A549 (cell line): Measurements from ENCODE around the gene KRT76. TPM values are rescaled to one million over a fixed set of nuclear protein-coding genes. Genes with fewer than 3 reads are reported as not detected.

Experiments used
- ATAC-seq, 2 experiments: fragments of 200-7000 bp in 1 of 2; fragments of >200 bp in 1 of 2; cut with Nextera tagmentation in 1 of 2; cut with Tn5 transposase in 1 of 2; 3 replicates each; pipeline versions ENCODE4 v1.8.0 to v1.9.1; 2018 to 2020; ENCODE audit warnings: mild to moderate bottlenecking in 1 of 2, moderate library complexity in 1 of 2
- CTCF ChIA-PET: fragments of 300-600 bp; sonication (Branson Sonifier 250); formaldehyde crosslinking; extraction: SDS; loops from one replicate; lab custom pipeline; 2021; ENCODE audit warnings: antibody characterized with exemption, inconsistent platforms; lab: Yijun Ruan, JAX
- POLR2A ChIA-PET: fragments of 350-600 bp; formaldehyde crosslinking; extraction: SDS; loops from one replicate; lab custom pipeline; 2021; ENCODE audit warnings: antibody characterized with exemption, inconsistent platforms; lab: Yijun Ruan, JAX
- DNase-seq, 2 experiments: peaks; one replicate each; pipeline versions ENCODE4 v3.0.0 to v3.0.0-alpha.2; 2011 to 2016; ENCODE audit warnings: low read depth in 1 of 2, low spot score in 1 of 2
- FAIRE-seq: peaks from 2 replicates; lab custom pipeline; 2011; peaks lifted over from hg19 to GRCh38; lab: Jason Lieb, UNC
- H3K27ac ChIP-seq, 2 experiments: fragments of >200 bp; sonication (Bioruptor Twin); formaldehyde crosslinking; 3 replicates each; pipeline ENCODE4 v1.5.1; 2016 to 2017
- H3K4me1 ChIP-seq: fragments of >200 bp; sonication (Bioruptor Twin); formaldehyde crosslinking; 3 replicates; pipeline ENCODE4 v1.6.1; 2016
- H3K4me2 ChIP-seq: fragments of >200 bp; sonication (Bioruptor Twin); formaldehyde crosslinking; 3 replicates; pipeline ENCODE4 v1.6.1; 2016
- H3K4me3 ChIP-seq: fragments of >200 bp; sonication (Bioruptor Twin); formaldehyde crosslinking; 3 replicates; pipeline ENCODE4 v1.5.1; 2016
- H3K9me3 ChIP-seq: fragments of >200 bp; sonication (Bioruptor Twin); formaldehyde crosslinking; 3 replicates; pipeline ENCODE4 v1.6.1; 2016
- BHLHE40 ChIP-seq: IDR thresholded peaks from 2 replicates; pipeline ENCODE4 v1.6.1; 2012; ENCODE audit warnings: low read depth, low read length, inconsistent platforms
- CBX2 ChIP-seq: fragments of 200-600 bp; sonication (generic); IDR thresholded peaks from 2 replicates; pipeline ENCODE4 v1.6.1; 2016; ENCODE audit warnings: low read depth, mild to moderate bottlenecking, borderline replicate concordance
- CEBPB ChIP-seq, 2 experiments: fragments of >200 bp in 1 of 2; sonication (Bioruptor Twin) in 1 of 2; formaldehyde crosslinking in 1 of 2; IDR thresholded peaks; 2 replicates each; pipeline ENCODE4 v1.6.1; 2012 to 2016
- CHD4 ChIP-seq: fragments of 200-600 bp; sonication (generic); IDR thresholded peaks from 2 replicates; pipeline ENCODE4 v1.6.1; 2016; ENCODE audit warnings: antibody characterized with exemption, mild to moderate bottlenecking, borderline replicate concordance
- EHF ChIP-seq: fragments of 250-450 bp; sonication (Bioruptor Pico); IDR thresholded peaks from 2 replicates; pipeline ENCODE4 v1.5.0; 2020; ENCODE audit warnings: mild to moderate bottlenecking
- EP300 ChIP-seq, 2 experiments: fragments of >200 bp; sonication (Bioruptor Twin); formaldehyde crosslinking; IDR thresholded peaks; 2 replicates in 1 of 2; 3 replicates in 1 of 2; pipeline ENCODE4 v1.6.1; 2016 to 2017
- ESRRA ChIP-seq: fragments of 150-350 bp; IDR thresholded peaks from 2 replicates; pipeline ENCODE4 v1.6.1; 2014; ENCODE audit warnings: mild to moderate bottlenecking, low read length, borderline replicate concordance
- FOSB ChIP-seq: fragments of 250-450 bp; sonication (Bioruptor Pico); IDR thresholded peaks from 2 replicates; pipeline ENCODE4 v1.5.0; 2020; ENCODE audit warnings: mild to moderate bottlenecking, moderate library complexity
- FOSL2 ChIP-seq, 2 experiments: fragments of 450-650 bp in 1 of 2; fragments of >200 bp in 1 of 2; sonication (Bioruptor Twin) in 1 of 2; formaldehyde crosslinking; IDR thresholded peaks; 2 replicates each; pipeline versions ENCODE4 v1.5.0 to v1.6.1; 2016 to 2020; ENCODE audit warnings: mild to moderate bottlenecking in 1 of 2, moderate library complexity in 1 of 2
- FOXS1 ChIP-seq: fragments of 250-450 bp; sonication (Bioruptor Pico); IDR thresholded peaks from 2 replicates; pipeline ENCODE4 v1.5.0; 2020; ENCODE audit warnings: mild to moderate bottlenecking, moderate library complexity
- JUN ChIP-seq, 2 experiments: fragments of >200 bp; sonication (Bioruptor Twin); formaldehyde crosslinking; IDR thresholded peaks; 2 replicates in 1 of 2; 3 replicates in 1 of 2; pipeline ENCODE4 v1.6.1; 2016 to 2017
- KDM5A ChIP-seq: fragments of 200-600 bp; sonication (generic); IDR thresholded peaks from 2 replicates; pipeline ENCODE4 v1.6.1; 2016; ENCODE audit warnings: antibody characterized with exemption, mild to moderate bottlenecking
- NR3C1 ChIP-seq: fragments of >200 bp; sonication (Bioruptor Twin); formaldehyde crosslinking; IDR thresholded peaks from 3 replicates; pipeline ENCODE4 v1.6.1; 2017
- POLR2A ChIP-seq: IDR thresholded peaks from 2 replicates; pipeline ENCODE4 v1.6.1; 2012; ENCODE audit warnings: mild to moderate bottlenecking, low read length
- POLR2AphosphoS2 ChIP-seq: conservative IDR thresholded peaks from 2 replicates; pipeline ENCODE4 v1.6.1; 2012; ENCODE audit warnings: low read length, improper control_type of control experiment, inconsistent platforms
- RAD21 ChIP-seq, 2 experiments: fragments of >200 bp in 1 of 2; sonication (Bioruptor Twin) in 1 of 2; formaldehyde crosslinking in 1 of 2; IDR thresholded peaks in 1 of 2; conservative IDR thresholded peaks in 1 of 2; 2 replicates in 1 of 2; 3 replicates in 1 of 2; pipeline ENCODE4 v1.6.1; 2012 to 2018; ENCODE audit warnings: inconsistent platforms in 1 of 2
- REST ChIP-seq: fragments of 200-600 bp; sonication (generic); IDR thresholded peaks from 2 replicates; pipeline ENCODE4 v1.6.1; 2016; ENCODE audit warnings: antibody characterized with exemption, mild to moderate bottlenecking, moderate library complexity
- RFX5 ChIP-seq: fragments of 450-650 bp; IDR thresholded peaks from 2 replicates; pipeline ENCODE4 v1.7.1; 2014; ENCODE audit warnings: antibody characterized with exemption, mild to moderate bottlenecking, moderate library complexity
- RNF2 ChIP-seq: fragments of 200-600 bp; sonication (generic); IDR thresholded peaks from 2 replicates; pipeline ENCODE4 v1.6.1; 2016; ENCODE audit warnings: low read depth, mild to moderate bottlenecking, antibody characterized with exemption, moderate library complexity, borderline replicate concordance
- SMC3 ChIP-seq: fragments of >200 bp; sonication (Bioruptor Twin); formaldehyde crosslinking; IDR thresholded peaks from 3 replicates; pipeline ENCODE4 v1.6.1; 2018; ENCODE audit warnings: inconsistent platforms
- TFCP2L1 ChIP-seq: fragments of 250-450 bp; sonication (Bioruptor Pico); IDR thresholded peaks from 2 replicates; pipeline ENCODE4 v1.5.0; 2021; ENCODE audit warnings: mild to moderate bottlenecking
- TP53 ChIP-seq: fragments of 250-450 bp; sonication (Bioruptor Pico); IDR thresholded peaks from 2 replicates; pipeline ENCODE4 v1.5.0; 2021; ENCODE audit warnings: mild to moderate bottlenecking, moderate library complexity
- ZSCAN20 ChIP-seq: fragments of 250-450 bp; sonication (Bioruptor Pico); IDR thresholded peaks from 2 replicates; pipeline ENCODE4 v1.8.0; 2022; ENCODE audit warnings: mild to moderate bottlenecking, moderate library complexity
- WGBS: methylation state at CpG from one replicate; pipeline ENCODE4 v1.1.6; 2017; ENCODE audit errors: missing lambda C conversion rate; 5-methylcytosine and 5-hydroxymethylcytosine counted together
- polyA plus RNA-seq, 4 experiments: library from polyadenylated mRNA; depleted of rRNA in 3 of 4; stranded (reverse); fragments of >200 nt; fragmentation: RNase III in 1 of 4; extraction: RNeasy Plus Mini Kit Qiagen cat#74134 plus additional on column Dnase treatment in 1 of 4; gene quantifications; 2 replicates in 3 of 4; 3 replicates in 1 of 4; pipeline ENCODE4 v1.2.3, GENCODE V29; 2011 to 2017
- TF ChIP-seq, protein P1 (sequence below): IDR thresholded peaks from 2 replicates; pipeline ENCODE4 v1.6.1; 2012
- TF ChIP-seq, protein P2 (sequence below): IDR thresholded peaks from 2 replicates; pipeline ENCODE4 v1.6.1; 2012; ENCODE audit warnings: low read depth, borderline replicate concordance
- TF ChIP-seq, protein P3 (sequence below): fragments of >200 bp; sonication (Bioruptor Twin); formaldehyde crosslinking; IDR thresholded peaks from 3 replicates; pipeline ENCODE4 v1.6.1; 2016

KRT76 gene
- polyA plus RNA-seq, 2 of the 4 experiments (the other 2 are of a cell fraction) = not detected

DNA sequence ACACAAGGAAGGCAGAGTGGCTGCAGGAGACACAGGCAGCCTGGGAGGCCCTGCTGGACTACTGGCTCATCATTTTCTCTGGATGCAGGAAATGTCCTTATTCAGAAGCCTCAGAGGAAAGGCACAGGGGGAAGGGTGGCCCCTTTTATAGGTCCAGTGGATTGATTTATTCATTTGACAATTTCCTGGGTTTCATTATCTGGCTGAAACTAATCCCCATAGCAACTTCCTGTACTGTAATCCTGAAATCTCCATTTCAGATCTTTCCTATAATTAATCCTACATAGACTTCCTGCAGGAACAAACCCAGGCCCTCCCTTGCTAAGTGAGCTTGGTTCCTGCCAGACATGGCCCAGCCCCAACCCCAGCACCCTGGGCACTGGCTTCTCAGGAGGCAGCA is 23.0 kb downstream of the KRT76 start:
- no peaks in the 10 kb centered on the region for H3K9me3 ChIP-seq
- no peak for DNase-seq
- CTCF ChIA-PET = no interaction called here
- H3K4me2 ChIP-seq = no peak overlapping the region
- H3K27ac ChIP-seq = no peak overlapping the region
- no peak for TF ChIP-seq CBX2
- TF ChIP-seq, protein P1, sequence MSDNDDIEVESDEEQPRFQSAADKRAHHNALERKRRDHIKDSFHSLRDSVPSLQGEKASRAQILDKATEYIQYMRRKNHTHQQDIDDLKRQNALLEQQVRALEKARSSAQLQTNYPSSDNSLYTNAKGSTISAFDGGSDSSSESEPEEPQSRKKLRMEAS = no peak
- no peak for TF ChIP-seq EHF (CRISPR knock-in tag)
- TF ChIP-seq RAD21 (conservative IDR thresholded peaks at IDR 0.05 in 1 of 2, IDR thresholded peaks at IDR 0.05 in 1 of 2) = no peak
- no peak for TF ChIP-seq NR3C1
- TF ChIP-seq FOSB = no peak
- no peak for TF ChIP-seq REST
- TF ChIP-seq CEBPB (IDR thresholded peaks at IDR 0.05) = no peak
- TF ChIP-seq FOXS1 (CRISPR knock-in tag) = no peak
- TF ChIP-seq RNF2 = no peak
- TF ChIP-seq POLR2AphosphoS2 = no peak
- no peak for TF ChIP-seq KDM5A
- no peak for TF ChIP-seq ESRRA
- TF ChIP-seq, protein P2, sequence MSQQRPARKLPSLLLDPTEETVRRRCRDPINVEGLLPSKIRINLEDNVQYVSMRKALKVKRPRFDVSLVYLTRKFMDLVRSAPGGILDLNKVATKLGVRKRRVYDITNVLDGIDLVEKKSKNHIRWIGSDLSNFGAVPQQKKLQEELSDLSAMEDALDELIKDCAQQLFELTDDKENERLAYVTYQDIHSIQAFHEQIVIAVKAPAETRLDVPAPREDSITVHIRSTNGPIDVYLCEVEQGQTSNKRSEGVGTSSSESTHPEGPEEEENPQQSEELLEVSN = no peak
- no peak for TF ChIP-seq FOSL2 (IDR thresholded peaks at IDR 0.05)
- TF ChIP-seq FOSL2 (CRISPR knock-in tag; IDR thresholded peaks at IDR 0.05) = no peak
- TF ChIP-seq ZSCAN20 (CRISPR knock-in tag) = no peak
- no peak for TF ChIP-seq TFCP2L1
- no peak for TF ChIP-seq POLR2A
- no peak for TF ChIP-seq RFX5
- no peak for TF ChIP-seq JUN (IDR thresholded peaks at IDR 0.05)
- H3K4me3 ChIP-seq = no peak overlapping the region
- no peak for FAIRE-seq
- no peak for ATAC-seq
- no peaks in the 10 kb centered on the region for H3K4me1 ChIP-seq
- POLR2A ChIA-PET = no interaction called here

DNA sequence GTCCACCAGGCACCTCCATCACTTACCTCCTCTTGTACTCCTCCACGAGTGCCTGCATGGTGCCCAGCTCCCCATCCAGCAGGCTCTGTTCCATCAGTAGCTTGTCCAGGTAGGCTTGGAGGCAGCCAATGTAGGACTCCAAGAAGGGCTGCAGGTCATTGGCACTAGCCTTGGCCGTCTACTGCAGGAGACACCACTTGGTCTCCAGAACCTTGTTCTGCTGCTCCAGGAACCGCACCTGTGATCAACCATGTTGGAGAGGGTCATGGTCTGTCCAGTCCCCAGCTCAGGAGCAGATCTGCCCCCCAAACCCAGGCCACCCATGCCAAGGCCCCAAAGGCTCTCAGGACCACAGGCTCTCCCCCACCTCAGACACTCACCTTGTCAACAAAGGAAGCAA is 23.9 kb downstream of the KRT76 start:
- DNase-seq (no peak), ATAC-seq (no peak), FAIRE-seq (no peak)
- H3K4me1 ChIP-seq = no peaks in the 10 kb centered on the region
- TF ChIP-seq CHD4 (no peak), POLR2AphosphoS2 (no peak), EP300 (IDR thresholded peaks at IDR 0.05) (no peak), TP53 (no peak), TFCP2L1 (no peak), BHLHE40 (no peak), ESRRA (no peak), CEBPB (IDR thresholded peaks at IDR 0.05) (no peak), SMC3 (no peak)
- TF ChIP-seq, protein P1 = no peak
- TF ChIP-seq, protein P3, sequence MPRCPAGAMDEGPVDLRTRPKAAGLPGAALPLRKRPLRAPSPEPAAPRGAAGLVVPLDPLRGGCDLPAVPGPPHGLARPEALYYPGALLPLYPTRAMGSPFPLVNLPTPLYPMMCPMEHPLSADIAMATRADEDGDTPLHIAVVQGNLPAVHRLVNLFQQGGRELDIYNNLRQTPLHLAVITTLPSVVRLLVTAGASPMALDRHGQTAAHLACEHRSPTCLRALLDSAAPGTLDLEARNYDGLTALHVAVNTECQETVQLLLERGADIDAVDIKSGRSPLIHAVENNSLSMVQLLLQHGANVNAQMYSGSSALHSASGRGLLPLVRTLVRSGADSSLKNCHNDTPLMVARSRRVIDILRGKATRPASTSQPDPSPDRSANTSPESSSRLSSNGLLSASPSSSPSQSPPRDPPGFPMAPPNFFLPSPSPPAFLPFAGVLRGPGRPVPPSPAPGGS = no peak
- CTCF ChIA-PET = interaction anchor here (0.8 to 1.3 kb wide), 2 partner anchors 19 to 112 kb away, joined by 3 to 4 read pairs; no protein-coding TSS in a partner anchor
- H3K27ac ChIP-seq = no peak overlapping the region
- WGBS = 45% methylated on average over 3 of the region's 3 CpGs
- H3K4me3 ChIP-seq = no peak overlapping the region
- H3K4me2 ChIP-seq = no peak overlapping the region
- no peaks in the 10 kb centered on the region for H3K9me3 ChIP-seq
- POLR2A ChIA-PET = no interaction called here
